ENCODE measurements around the gene GRAP2. TPM values are rescaled to one million over a fixed set of nuclear protein-coding genes. Genes with fewer than 3 reads are reported as not detected.

GRAP2 gene
- total and polyA plus RNA-seq, 2 donors (not counting 1 experiment from before 2014, with no cell fraction given) = 13.5 to 26.4 TPM

- Mint-ChIP-seq H3K4me1 (peaks cover 27% of the 10 kb centered on the region), H3K9me3 (ENCODE audit: insufficient read depth) (no peaks in the 10 kb centered on the region), H3K27ac (no peak overlapping the region), H3K4me3 (no peak overlapping the region), H3K27me3 (no peaks in the 10 kb centered on the region)
- Histone ChIP-seq H4K20me1 (ENCODE audit: control insufficient read depth, insufficient read depth, low read length, poor library complexity, severe bottlenecking) (no peaks in the 10 kb centered on the region), H3K4me1 (ENCODE audit: control insufficient read depth in 2 of 2, insufficient read depth in 2 of 2, low read length in 2 of 2) (peaks cover 34 to 35% of the 10 kb centered on the region in 2 donors), H3K4me3 (ENCODE audit: control extremely low read depth in 1 of 5, extremely low read depth in 1 of 5, insufficient read depth in 1 of 5, low read depth in 2 of 5, low read length in 4 of 5) (no peak overlapping the region), H3K36me3 (replicated peaks in 1 of 2; ENCODE audit: control extremely low read depth in 1 of 2, control insufficient read depth in 1 of 2, extremely low read depth in 1 of 2, insufficient read depth in 2 of 2, low read length in 1 of 2) (no peaks in the 10 kb centered on the region), H2AFZ (ENCODE audit: insufficient read depth, low read depth, low read length, poor library complexity, severe bottlenecking) (no peak overlapping the region), H3K79me2 (ENCODE audit: control insufficient read depth, insufficient read depth, low read length) (peaks cover 4% of the 10 kb centered on the region), H3K9ac (ENCODE audit: low read length) (no peak overlapping the region), H3K27ac (ENCODE audit: low read length in 2 of 2) (no peak overlapping the region), H3K4me2 (replicated peaks; ENCODE audit: low read depth, low read length, poor library complexity, severe bottlenecking) (no peak overlapping the region), H3K27me3 (replicated peaks in 1 of 4; ENCODE audit: control extremely low read depth in 1 of 4, control insufficient read depth in 3 of 4, insufficient read depth in 4 of 4, low read length in 3 of 4) (no peaks in the 10 kb centered on the region), H3K9me3 (ENCODE audit: control extremely low read depth in 1 of 3, control insufficient read depth in 2 of 3, insufficient read depth in 1 of 3, low read length in 2 of 3) (peaks cover 0 to 4% (median 0%) of the 10 kb centered on the region in 3 donors)
- TF ChIP-seq, protein P1, sequence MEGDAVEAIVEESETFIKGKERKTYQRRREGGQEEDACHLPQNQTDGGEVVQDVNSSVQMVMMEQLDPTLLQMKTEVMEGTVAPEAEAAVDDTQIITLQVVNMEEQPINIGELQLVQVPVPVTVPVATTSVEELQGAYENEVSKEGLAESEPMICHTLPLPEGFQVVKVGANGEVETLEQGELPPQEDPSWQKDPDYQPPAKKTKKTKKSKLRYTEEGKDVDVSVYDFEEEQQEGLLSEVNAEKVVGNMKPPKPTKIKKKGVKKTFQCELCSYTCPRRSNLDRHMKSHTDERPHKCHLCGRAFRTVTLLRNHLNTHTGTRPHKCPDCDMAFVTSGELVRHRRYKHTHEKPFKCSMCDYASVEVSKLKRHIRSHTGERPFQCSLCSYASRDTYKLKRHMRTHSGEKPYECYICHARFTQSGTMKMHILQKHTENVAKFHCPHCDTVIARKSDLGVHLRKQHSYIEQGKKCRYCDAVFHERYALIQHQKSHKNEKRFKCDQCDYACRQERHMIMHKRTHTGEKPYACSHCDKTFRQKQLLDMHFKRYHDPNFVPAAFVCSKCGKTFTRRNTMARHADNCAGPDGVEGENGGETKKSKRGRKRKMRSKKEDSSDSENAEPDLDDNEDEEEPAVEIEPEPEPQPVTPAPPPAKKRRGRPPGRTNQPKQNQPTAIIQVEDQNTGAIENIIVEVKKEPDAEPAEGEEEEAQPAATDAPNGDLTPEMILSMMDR (IDR thresholded peaks at IDR 0.05) = no peak
- no peak for TF ChIP-seq EZH2 (IDR thresholded peaks at IDR 0.05; ENCODE audit: borderline replicate concordance, insufficient read depth, low read depth, low read length, poor library complexity, severe bottlenecking)
- DNase-seq (no peak), ATAC-seq (ENCODE audit: low read depth) (no peak)
- ChIA-PET POLR2A (interaction anchor here (0.6 kb wide), 2 partner anchors 29 to 81 kb away, joined by 3 to 4 read pairs; no protein-coding TSS in a partner anchor), CTCF (no interaction called here)
- intact Hi-C loops (cut with micrococcal nuclease) = loop anchor here (5.0 kb wide), 2 partner anchors 47 to 68 kb away; no protein-coding TSS in a partner anchor
- 80% methylated on average over 1 of the region's 1 CpG for WGBS (ENCODE audit: insufficient coverage)
These were observed 5.2 kb upstream of the GRAP2 start for GRCh38 chr22:39895682-39896081.

DNA sequence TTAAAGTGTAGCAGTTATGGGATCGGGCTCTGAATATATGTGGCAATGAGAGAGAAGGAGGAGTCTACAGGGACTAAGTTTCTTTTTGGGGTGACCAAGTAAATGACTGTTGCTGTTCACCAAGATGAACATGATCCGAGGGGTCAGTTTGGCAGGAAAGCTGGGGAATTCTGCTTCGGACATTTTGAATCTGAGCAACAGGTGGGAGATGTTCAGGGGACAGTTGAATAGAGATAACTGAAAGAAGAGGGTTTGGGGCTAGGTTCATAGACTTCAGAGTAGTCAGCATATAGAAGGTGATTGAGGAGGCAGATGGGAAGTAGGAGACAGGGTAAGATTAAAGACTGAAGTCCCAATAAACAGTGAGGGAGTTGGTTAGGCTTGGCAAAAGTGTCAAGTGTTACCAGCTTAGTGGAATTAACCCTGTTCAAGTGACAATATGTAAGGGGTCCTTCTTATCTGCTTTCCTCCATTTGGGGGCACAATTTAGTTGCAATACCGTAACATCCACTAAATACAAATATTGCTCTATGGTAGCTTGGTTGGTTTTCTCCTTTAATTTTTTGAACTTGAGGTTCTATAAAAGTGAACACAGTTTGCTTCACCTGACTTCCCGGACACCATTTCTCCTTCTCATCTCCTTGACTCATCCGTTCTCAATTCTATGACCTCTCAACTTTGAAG lies 4.4 kb upstream of the GRAP2 start:
- H3K36me3 ChIP-seq (replicated peaks in 1 of 2; ENCODE audit: control extremely low read depth in 1 of 2, control insufficient read depth in 1 of 2, extremely low read depth in 1 of 2, insufficient read depth in 2 of 2, low read length in 1 of 2) = no peaks in the 10 kb centered on the region
- 97% methylated on average over 5 of the region's 6 CpGs for WGBS (ENCODE audit: insufficient coverage)
- H3K4me2 ChIP-seq (replicated peaks; ENCODE audit: low read depth, low read length, poor library complexity, severe bottlenecking) = no peak overlapping the region
- H2AFZ ChIP-seq (ENCODE audit: insufficient read depth, low read depth, low read length, poor library complexity, severe bottlenecking) = peak overlapping the region; percentile 8
- H3K9me3 ChIP-seq (ENCODE audit: control extremely low read depth in 1 of 3, control insufficient read depth in 2 of 3, insufficient read depth in 1 of 3, low read length in 2 of 3) = peaks cover 0 to 4% (median 0%) of the 10 kb centered on the region in 3 donors
- intact Hi-C loops (cut with micrococcal nuclease) = loop anchor here (5.0 kb wide), 2 partner anchors 46 to 69 kb away; no protein-coding TSS in a partner anchor
- H3K27ac Mint-ChIP-seq = no peak overlapping the region
- ATAC-seq (ENCODE audit: low read depth) (no peak), DNase-seq (no peak)
- H3K4me1 Mint-ChIP-seq = peaks cover 34% of the 10 kb centered on the region
- CTCF ChIA-PET = interaction anchor here (0.7 to 1.6 kb wide), 5 partner anchors 37 to 128 kb away, joined by 3 to 6 read pairs (median 3); no protein-coding TSS in a partner anchor
- POLR2A ChIA-PET = interaction anchor here (0.7 kb wide), 1 partner anchor 590 kb away, joined by 5 read pairs; no protein-coding TSS in a partner anchor
- H3K4me3 ChIP-seq (ENCODE audit: control extremely low read depth in 1 of 5, extremely low read depth in 1 of 5, insufficient read depth in 1 of 5, low read depth in 2 of 5, low read length in 4 of 5) = no peak overlapping the region
- H3K4me1 ChIP-seq (ENCODE audit: control insufficient read depth in 2 of 2, insufficient read depth in 2 of 2, low read length in 2 of 2) = peaks cover 41 to 43% of the 10 kb centered on the region in 2 donors
- no peaks in the 10 kb centered on the region for H3K27me3 ChIP-seq (replicated peaks in 1 of 4; ENCODE audit: control extremely low read depth in 1 of 4, control insufficient read depth in 3 of 4, insufficient read depth in 4 of 4, low read length in 3 of 4)
- TF ChIP-seq, protein P1 (IDR thresholded peaks at IDR 0.05) = no peak
- no peak for TF ChIP-seq EZH2 (IDR thresholded peaks at IDR 0.05; ENCODE audit: borderline replicate concordance, insufficient read depth, low read depth, low read length, poor library complexity, severe bottlenecking)
- no peaks in the 10 kb centered on the region for H4K20me1 ChIP-seq (ENCODE audit: control insufficient read depth, insufficient read depth, low read length, poor library complexity, severe bottlenecking)
- peaks cover 11% of the 10 kb centered on the region for H3K79me2 ChIP-seq (ENCODE audit: control insufficient read depth, insufficient read depth, low read length)
- no peaks in the 10 kb centered on the region for H3K27me3 Mint-ChIP-seq
- H3K9ac ChIP-seq (ENCODE audit: low read length) = no peak overlapping the region
- H3K4me3 Mint-ChIP-seq = no peak overlapping the region
- no peaks in the 10 kb centered on the region for H3K9me3 Mint-ChIP-seq (ENCODE audit: insufficient read depth)
- H3K27ac ChIP-seq (ENCODE audit: low read length in 2 of 2) = no peak overlapping the region
